ENCODE measurements around the gene PAEP.
"Not testable (repeated sequence)": the region's sequence is repeated elsewhere in the genome, so short reads cannot be mapped to it uniquely, and the experiment has no call there.

The PAEP gene

DNA sequence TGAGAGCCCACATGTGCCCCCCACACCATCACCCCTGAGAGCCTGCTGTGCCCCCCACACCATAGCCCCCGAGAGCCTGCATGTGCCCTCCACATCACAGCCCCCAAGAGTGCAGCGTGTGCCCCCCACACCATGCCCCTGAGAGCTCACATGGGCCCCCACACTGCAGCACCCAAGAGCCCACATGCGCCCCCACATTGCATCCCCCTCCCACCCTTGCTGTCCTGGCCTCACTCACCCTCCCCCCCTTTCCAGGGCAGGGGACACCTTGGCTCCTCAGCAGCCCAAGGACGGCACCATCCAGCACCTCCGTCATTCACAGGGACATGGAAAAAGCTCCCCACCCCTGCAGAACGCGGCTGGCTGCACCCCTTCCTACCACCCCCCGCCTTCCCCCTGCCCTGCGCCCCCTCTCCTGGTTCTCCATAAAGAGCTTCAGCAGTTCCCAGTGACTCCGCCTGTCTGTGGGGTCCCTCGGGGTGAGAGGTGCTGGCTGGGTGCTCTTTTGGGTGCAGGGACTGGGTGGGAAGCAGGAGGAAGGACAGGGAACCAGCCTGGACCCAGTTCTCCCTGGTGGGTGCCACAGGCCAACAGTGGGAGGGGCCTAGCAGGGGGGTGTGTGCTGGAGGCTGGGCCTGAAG, 35.3 kb upstream of the PAEP start:
- DNase-seq (ENCODE audit: low read depth in 2 of 2), result no peak

DNA sequence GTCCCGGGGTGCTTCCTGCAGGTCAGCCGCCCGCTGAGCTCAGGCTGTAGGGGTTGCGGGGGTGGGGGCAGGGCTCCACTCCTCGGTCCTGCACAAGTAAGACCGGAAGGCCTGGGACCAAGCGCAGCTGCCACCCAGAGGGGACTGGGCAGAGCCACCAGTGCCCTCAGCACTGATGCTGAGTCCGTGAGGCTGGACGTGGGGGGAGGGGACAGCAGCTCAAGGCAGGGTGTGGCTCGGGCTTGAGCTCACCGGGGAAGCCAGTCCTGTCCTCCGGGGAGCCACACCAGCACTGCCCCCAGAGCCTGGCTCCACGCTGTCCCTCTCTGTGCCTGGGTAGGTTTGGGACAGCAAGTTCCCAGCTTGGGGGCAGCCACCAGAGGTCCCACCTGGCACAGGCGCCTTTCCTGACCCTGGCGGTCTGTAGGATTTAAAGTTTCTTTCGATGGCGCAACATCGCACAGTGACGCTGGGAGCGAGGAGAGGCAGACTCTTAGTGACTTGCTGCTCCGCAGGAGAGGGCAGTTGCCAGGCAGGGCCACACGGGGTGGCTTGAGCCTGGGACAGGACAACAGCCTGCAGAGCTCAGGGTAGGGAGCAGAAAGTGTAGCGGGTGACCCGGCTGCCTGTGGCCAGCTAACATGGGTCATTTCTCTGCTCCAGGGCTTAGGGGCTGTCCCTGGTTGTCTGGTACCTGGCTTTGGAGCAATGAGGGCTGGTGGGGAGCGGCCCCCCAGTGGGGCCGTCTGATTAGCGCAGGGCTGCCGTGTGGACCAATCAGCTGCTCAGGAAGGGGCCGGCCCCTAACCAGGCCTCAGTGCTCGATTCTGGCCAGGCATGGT, 34.6 kb upstream of the PAEP start:
- no peak for DNase-seq (ENCODE audit: low read depth in 2 of 2)

GRCh38 chr9:135528842-135529435, 32.6 kb upstream of the PAEP start:
- DNase-seq (ENCODE audit: low read depth in 2 of 2), result not testable (repeated sequence)

- no peak for DNase-seq (ENCODE audit: low read depth in 2 of 2)
Observed at GRCh38 chr9:135530146-135530545, 31.4 kb upstream of the PAEP start.

GRCh38 chr9:135531096-135531495, 30.5 kb upstream of the PAEP start:
- no peak for DNase-seq (ENCODE audit: low read depth in 2 of 2)

GRCh38 chr9:135533113-135533512, 28.4 kb upstream of the PAEP start:
- no peak for DNase-seq (ENCODE audit: low read depth in 2 of 2)

DNA sequence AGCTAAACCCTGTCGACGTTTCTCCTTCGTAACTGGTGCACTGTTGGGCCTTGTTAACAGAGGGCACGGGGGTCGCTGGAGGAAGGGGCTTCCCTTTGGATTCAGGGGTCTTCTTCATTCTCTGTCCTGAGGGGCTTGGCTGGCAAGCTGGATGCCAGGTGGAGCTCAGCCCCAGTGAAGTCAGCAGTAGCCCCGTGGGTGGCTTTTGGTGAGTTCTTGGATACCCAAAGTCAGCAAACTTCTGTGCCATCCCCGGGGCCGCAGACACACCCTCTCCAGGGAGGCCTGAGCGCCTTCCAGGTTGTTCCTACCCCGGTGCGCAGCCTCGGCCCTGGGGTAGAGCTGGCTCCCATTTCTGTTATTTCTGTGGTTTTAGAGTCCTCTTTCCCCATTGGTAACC, 27.9 kb upstream of the PAEP start:
- no peak for DNase-seq (ENCODE audit: low read depth in 2 of 2)

- not testable (repeated sequence) for DNase-seq (ENCODE audit: low read depth in 2 of 2)
Observed at GRCh38 chr9:135534192-135534711, 27.3 kb upstream of the PAEP start.

GRCh38 chr9:135534826-135535225, 26.7 kb upstream of the PAEP start:
- DNase-seq (ENCODE audit: low read depth in 2 of 2), result not testable (repeated sequence)

DNA sequence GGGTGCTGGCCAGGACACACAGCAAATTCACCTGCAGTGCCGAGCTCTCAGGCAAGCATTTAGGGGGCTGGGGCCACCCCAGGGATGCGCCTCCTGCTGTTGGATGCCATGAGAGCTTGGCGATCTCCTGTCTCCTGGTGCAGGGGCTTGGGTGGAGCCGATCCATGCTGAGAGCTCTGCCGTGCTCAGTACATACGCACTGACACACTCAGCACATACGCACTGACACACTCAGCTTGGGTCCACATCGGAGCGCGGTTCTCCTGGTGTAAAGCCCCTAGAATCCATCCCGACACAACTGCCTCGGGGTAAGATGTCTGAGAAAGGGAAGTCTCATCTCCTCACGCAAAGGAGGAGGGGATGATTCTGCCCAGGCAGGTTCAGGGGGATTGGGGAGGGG, 25.9 kb upstream of the PAEP start:
- not testable (repeated sequence) for DNase-seq (ENCODE audit: low read depth in 2 of 2)

- DNase-seq (ENCODE audit: low read depth in 2 of 2), result no peak
Observed at GRCh38 chr9:135536216-135536615, 25.3 kb upstream of the PAEP start.

GRCh38 chr9:135543262-135543894, 18.2 kb upstream of the PAEP start:
- DNase-seq (ENCODE audit: low read depth in 2 of 2), result not testable (repeated sequence)

- DNase-seq (ENCODE audit: low read depth in 2 of 2), result no peak
Observed at GRCh38 chr9:135544981-135545635, 16.4 kb upstream of the PAEP start.

DNA sequence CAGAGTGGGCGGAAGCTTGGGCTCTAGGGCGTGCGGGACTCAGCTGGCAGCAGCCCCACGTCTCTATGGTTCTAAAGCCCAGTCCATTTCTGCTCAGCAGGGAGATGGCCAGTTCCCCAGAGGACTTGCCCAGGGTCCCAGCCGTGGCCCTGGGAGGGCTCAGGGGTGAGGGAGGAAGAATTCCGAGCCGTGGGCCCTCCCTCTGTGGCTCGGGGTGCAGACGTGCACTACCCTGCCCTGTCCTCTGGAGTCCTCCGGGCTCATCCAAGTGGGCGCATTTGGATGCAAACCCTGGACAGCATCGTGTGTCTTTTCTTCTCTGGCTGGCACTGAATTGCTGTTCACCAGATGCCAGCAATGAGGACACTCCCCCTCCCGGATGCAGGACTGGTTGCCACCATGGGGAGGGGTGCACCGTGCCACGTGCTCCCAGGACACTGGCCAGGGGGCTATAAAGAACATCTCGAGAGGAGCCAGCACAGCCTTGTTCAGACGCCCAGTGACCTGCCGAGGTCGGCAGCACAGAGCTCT, 15.8 kb upstream of the PAEP start, which contains the start of gene OBP2A:
OBP2A (plus strand) TSS at position 481 of the 531 bp plus-strand sequence. CDS start 55 bp downstream, outside the sequence.
- not testable (repeated sequence) for DNase-seq (ENCODE audit: low read depth in 2 of 2)

DNA sequence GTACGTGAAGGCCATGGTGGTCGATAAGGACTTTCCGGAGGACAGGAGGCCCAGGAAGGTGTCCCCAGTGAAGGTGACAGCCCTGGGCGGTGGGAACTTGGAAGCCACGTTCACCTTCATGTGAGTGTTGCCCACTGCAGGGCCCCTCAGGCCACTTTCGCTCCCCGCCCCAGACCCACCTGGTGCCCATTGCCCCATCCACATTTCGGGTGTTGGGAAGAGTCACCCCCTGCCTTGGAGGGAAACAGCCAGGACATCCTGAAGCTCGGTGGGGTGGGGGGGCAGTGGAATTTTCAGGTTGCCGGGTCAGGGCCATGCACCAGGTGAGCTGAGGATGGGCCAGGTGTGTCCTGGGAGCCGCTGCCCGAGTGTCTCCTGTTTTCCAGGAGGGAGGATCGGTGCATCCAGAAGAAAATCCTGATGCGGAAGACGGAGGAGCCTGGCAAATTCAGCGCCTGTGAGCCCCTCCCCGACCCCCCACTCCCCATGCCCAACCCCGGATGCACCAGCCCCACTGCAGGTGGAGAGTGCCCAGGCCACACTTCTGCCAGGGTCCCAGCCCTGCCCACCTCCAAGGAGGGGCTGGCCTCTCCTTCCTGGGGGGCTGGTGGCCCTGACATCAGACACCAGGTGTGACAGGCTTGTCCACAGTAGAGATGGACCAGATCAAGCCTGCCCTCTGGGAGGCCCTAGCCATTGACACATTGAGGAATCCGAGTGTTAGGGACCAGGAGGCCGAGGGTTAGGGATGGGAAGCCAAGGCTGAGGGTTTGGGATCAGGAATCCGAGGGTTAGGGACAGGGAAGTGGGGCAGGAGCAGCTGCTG, 14.6 kb upstream of the PAEP start:
- not testable (repeated sequence) for DNase-seq (ENCODE audit: low read depth in 2 of 2)

DNA sequence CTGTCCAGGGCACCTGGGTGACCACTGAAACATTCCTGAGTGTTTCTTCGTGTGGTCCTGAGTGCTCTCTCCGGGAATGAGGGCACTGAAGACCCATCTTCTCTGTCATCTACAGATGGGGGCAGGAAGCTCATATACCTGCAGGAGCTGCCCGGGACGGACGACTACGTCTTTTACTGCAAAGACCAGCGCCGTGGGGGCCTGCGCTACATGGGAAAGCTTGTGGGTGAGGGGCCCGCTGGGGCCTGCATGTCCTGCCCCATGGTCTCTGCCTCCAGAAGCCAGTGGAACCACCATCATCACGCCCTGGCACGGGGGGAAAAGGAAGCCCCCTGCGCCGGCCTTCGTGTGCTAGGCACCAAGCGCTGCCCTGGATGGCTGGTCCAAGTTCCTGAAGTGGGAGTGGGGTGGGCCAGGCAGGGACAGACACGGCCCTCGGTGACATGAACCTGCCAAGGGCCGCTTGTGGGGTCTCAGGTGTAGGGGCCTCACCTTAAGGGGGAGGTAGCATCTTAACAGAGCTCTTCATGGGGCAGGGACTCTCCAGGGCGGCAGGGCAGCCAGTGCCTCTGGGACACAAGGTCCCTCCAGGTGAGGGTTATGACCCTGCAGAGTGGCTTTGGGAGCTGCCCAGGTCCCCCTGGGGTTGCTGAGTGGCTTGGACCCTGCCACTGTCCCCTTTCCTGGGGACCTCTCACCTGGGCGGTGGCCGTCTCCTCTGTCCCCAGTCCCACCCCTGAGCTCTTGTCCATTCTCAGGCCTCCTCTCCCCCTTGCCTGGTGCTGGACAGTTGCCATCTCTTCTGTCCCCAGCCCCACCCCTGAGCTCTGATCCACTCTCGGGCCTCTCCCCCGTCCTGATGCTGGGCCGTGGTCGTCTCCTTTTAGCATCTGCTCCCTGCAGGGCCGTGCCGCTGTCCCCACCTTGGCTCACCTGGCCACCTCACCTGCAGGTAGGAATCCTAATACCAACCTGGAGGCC, 13.5 kb upstream of the PAEP start:
- no peak for DNase-seq (ENCODE audit: low read depth in 2 of 2)

DNA sequence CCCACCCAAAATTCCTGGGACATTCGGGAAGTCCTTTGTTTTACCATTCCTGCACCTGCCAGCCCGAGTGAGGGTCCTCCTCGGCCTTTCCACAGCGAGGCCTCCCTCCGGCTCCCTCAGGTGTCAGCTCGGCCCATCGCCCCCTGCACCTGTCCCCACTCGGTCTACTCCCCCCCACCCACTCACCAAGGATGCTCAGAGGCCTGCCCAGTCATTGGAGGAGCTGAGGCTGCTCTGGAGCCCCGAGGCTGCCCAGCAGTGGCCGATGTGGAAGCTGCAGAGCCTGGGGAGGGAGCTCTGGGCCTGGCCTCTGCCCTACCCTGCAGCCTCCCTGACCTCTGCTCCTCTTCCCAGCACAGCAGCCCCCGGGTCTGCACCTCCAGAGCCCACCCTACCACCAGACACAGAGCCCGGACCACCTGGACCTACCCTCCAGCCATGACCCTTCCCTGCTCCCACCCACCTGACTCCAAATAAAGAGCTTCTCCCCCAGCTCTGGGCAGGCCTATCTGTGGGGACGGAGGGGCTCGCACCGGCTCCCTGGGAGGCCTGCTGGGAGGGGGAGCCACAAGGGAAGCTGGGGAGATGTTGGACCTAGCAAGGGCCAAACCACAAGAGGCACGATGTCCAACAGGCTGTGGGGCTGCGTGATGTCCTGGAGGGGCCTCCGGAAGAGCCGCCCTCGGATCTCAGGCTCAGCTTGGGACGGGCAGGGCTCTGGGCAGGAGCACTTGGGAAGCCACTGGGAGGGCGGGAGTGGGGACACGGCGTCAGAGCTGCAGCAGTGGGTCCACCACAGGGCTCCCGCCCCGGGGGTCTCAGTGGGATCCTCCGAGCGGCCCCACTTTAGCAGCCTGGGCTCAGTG, 11.8 kb upstream of the PAEP start:
- DNase-seq (ENCODE audit: low read depth in 2 of 2), result not testable (repeated sequence)

DNA sequence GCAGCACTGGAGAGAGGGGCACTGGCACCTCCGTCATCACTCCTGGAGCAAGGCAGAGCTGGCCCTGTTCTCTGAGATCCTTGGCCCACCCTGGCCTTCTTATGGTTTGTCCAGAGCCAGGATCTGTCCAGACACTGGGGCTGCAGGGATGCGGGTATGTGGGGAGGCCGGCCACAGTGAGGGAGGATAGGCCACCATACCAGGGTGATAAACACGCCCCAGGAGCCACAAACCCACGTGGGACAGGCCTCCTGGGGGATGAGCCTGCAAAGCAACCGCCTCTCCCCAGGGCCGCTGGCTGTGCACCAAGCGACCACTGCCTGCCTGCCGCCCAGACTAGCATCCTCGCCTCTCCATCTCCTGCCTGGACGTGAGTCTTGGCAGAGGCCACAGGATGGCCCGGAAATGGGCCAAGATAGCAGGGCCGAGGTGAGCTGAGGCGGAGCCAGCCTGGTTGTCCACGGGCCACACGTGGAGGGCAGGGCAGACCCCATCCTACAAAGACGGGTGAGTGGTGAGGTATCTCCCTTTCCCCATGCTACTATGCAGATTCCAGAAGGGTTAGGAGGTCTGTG, 11.1 kb upstream of the PAEP start:
- no peak for DNase-seq (ENCODE audit: low read depth in 2 of 2)

Measured in stimulated activated CD4-positive, alpha-beta T cell treated with anti-CD3 and anti-CD28 coated beads, Interleukin-12 subunit alpha, Interleukin-12 subunit beta, amount 100 ng/mL, for 24 hours (primary cell).